ENCODE results near the gene SYTL1.

GRCh38 chr1:27301052-27301422, 40.8 kb upstream of the SYTL1 start:
- no peak for TF ChIP-seq SUZ12 (IDR thresholded peaks at IDR 0.05; ENCODE audit: extremely low read depth, insufficient read depth, insufficient read length)
- no peak for TF ChIP-seq YY1 (IDR thresholded peaks at IDR 0.05; ENCODE audit: insufficient read depth, insufficient read length)
- TF ChIP-seq ZNF274 (IDR thresholded peaks at IDR 0.05; ENCODE audit: low read depth, low read length), result no peak

Data from NT2/D1 (cell line).